ENCODE data around the gene GHR.

The GHR gene

DNA sequence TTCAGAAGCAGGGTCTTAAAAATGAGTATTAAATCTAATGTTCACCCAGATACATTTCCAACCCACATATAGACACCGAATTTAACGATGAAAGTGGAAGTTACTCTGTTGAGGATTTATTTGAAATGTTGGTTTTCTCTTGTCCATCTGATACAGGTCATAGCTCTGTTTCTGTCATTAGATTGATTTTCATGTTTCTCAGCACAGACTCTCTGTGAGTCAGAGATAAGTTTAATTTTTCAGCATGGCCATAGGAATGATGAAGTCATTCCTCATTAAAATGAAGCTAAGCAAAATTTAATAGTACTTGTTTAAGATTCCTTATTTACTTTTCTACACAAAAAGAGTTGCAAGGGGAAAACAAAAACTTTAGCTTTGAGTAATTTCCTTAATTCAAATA lies 38.8 kb downstream of the GHR start:
- DNase-seq (ENCODE audit: low read depth in 2 of 2) = no peak

DNA sequence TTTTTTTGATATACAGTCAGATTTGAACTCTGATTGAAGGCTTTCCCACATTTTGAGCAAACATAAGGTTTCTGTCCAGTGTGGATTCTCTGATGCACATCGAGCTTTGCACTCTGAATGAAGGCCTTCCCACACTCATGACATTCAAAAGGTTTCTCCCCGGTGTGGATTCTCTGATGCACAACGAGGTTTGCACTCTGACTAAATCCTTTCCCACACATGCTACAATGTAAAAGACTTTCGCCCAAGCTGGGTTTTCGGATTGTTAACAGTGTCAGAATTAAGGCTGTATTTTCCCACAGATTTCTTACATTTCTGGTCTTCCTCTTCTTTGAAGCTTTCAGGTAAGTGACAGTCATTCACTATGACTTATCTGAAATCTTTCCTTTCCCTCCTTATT lies 44.3 kb downstream of the GHR start:
- no peak for DNase-seq (ENCODE audit: low read depth in 2 of 2)

DNA sequence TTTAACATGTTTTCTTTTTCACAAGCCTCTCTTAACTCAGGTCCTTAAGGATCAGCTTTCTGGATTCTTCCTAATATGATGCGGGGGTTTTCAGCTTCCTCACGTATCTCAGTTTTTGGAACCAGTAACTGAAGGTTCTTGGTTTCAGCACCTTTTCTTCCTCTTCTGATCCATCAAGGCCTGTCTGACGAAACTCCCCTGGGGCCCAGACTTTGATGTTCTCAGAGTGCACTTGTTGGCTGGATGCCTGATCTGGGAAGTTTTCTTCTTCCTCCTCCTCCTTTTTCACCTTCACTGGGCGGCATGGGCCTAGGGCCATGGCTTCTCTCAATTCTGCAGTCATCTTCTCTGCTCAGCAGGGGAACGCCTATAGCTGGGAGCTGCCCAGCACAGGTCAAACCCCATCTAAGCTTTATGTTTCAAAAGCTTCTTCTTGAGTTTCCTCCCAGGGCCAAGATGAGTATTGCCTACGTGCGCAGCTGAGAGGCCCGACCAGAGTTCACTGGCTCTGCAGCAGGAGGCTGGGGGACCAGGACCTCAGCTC lies 44.8 kb downstream of the GHR start:
- no peak for DNase-seq (ENCODE audit: low read depth in 2 of 2)

DNA sequence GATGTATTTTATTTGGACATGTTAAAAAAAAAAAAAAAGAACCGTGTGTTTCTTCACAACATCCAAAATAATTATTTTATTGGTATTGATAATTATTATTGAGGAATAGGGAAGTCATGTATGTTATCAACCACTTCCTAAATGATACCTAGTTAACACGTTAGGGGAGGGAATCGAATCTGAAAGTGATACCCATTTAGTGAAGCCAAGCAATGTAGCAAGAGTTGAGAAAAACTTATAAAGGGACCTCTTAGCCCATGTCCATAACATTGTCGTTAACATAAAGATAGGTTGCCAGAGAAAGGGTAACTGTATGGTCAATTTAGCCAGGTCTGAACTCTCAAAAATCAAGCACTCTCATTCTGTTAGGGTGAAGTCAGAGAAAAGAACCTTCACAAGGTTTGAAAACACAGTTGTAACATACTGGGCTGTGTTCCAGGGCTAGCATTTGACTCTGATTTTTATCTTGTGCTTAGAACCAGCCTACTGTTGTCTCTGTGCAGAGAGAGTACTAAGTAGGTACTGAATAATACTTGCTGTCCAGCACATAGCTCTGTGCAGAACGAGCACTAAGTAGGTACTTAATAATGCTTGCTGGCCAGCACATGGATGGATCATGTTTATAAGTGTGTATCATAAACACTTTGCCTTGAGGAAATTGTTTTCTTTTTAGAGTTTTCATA lies 60.4 kb downstream of the GHR start:
- DNase-seq (ENCODE audit: low read depth in 2 of 2) = no peak

DNA sequence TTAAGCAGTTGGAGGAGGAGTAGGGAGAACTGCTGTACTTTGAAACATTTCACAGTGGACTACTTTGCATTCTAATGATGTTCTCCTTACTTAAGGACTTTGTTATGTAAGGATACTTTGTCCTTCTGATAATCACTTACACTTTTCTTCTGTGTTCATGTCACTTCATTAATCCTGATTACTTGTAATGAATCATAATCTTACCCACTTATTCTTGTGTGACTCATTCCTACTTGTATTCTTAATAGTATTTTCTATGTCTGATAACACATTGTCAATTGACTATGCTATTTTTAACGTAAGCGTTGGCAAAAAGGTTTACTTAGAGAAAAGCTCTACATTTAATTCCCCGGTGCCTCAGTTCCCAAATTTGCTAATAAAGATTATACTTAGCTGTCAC lies 63.8 kb downstream of the GHR start:
- DNase-seq (ENCODE audit: low read depth in 2 of 2) = no peak

DNA sequence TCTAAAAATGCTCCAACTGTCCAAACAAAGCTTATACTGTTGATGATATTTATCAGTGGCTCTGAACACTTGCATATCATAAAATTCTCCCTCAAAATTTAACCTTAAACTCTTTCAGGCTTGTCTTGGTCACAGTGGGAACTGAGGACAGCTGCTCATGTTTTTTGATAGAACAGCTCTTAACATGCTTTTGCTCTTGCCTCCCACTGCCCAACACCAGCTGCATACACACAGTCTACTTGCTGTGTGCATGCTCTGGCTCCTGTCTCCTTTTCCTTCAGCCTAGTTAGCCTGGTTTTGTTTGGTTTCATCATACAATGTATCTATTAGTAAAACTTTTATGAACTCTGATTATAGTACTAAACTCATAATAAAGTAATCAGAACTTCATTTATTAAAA lies 64.6 kb downstream of the GHR start:
- no peak for DNase-seq (ENCODE audit: low read depth in 2 of 2)

DNA sequence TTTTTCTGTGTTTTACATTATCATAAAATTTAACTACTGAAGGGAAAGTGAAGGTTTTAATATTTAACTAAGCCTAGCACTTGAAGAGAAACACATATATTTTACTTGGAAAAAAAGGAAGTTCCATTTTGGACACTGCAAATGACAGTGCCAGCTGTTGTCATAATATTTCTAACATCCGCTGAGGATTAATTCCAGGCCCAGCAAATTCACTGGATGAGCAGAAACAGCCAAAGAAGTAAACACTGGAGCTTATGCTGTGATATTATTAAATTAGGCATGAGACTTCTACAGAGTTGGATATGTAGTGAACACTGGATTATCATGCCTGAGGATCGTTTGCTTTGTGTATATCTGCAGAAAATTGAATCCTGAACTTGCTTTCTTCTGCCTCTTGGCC lies 67.6 kb downstream of the GHR start:
- no peak for DNase-seq (ENCODE audit: low read depth in 2 of 2)

DNA sequence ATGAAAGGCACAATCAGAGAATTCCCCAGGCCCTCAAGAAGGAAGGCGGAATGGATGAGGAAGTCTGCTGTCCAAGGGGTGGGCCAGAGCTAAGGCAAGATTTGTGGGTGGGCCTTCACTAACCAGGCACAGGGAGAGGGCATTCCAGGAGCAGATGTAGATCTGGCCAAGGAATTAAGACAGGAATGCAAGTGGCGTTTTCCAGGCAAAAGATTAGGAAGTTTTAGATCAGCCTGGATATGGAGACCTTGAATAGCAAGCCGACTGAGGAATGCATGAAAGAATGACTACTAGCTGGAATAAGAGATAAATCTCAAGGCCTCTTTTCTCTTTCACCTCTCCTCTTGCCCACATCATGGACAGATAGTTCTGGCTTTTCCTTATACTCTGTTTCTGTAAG lies 68.5 kb downstream of the GHR start:
- no peak for DNase-seq (ENCODE audit: low read depth in 2 of 2)

DNA sequence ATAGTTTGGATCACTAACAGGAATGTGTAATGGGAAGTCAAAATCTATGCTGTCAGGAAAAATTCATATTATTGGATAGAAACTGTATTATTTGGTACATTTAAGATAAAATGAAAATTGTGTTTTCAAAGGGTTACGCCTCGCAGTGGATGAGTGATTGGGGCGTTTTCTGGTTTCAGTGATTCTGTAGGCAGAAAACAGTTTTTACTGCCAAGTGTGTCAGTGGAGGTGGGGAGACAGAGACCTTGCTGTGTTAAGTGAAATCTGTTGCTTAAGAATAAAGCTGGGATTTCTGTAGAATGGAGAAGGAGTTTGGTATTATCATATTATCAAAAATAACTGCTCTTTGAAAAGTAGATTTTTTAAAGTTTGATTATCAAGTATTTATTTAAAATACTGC lies 69.7 kb downstream of the GHR start:
- DNase-seq (ENCODE audit: low read depth in 2 of 2) = no peak

DNA sequence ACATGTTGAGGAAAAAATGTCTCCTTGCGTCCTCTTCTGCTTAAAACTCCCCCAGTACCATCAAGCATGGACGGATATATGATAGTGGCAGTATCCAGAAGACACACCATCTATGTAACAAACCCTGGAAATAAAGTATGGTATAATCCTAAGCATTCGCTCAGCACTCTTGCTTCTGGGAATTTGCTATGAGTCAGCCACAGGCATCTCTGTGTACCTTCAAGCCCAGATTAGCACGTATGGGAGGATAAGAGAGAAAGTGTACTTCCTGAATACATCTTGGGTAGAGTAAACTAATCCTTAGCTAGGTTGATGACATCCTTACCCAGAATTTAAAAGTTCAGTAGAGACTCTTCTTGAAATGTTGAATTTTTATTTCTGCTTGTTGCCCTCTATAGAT lies 71.2 kb downstream of the GHR start:
- no peak for DNase-seq (ENCODE audit: low read depth in 2 of 2)

DNA sequence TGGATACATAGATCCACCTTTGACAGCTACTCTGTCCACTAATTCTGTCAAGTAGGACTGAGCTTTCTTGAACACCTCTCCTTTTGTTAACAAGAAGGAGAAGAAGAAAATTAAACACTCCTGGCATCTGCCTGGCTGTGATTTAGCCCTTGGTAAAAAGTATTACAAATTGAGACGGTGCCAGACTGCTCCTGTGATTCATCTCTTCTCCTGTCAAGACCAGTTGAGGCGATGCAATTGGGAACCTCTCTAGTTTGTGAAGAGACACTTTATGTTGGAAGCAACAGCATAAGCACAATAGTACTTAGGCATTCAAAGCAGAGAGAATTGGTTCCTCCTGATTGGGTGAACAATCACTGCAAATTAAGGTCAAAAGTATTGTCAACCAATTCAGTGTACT lies 72.7 kb downstream of the GHR start:
- no peak for DNase-seq (ENCODE audit: low read depth in 2 of 2)

DNA sequence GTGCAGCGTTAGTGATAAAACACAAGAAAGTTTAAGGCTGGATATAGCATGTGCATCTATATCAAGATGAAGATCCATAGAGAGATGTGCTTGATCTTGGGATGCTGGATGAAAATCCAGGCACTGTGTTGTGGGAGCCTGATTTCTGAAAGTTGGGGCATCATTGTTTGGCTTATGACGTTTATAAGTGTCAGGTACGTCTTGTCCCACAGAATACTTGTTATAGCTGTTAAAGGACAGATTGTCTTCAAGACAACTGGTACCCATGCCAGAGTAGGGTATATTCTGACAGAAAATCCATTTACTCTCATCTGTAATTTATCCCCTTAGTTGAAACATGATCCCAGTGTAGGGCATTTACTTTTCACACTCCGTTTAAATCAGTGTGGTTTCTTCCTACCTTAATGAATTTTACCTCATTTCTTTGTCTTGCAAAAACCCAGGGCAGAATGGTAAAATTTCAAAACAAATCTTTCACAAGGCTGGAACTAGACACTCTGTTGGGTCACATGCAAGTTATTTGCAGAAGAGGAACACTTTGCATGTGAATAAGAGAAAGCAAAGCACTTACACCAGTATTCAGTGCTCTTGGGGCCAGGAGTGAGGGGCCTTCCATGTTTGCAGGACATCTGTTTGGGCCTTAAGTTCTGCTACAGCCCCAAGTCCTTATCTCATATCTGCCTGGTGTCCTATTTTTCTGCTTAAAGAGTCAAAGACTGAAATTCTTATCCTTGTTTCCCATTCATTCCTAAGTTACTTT lies 73.3 kb downstream of the GHR start:
- no peak for DNase-seq (ENCODE audit: low read depth in 2 of 2)

DNA sequence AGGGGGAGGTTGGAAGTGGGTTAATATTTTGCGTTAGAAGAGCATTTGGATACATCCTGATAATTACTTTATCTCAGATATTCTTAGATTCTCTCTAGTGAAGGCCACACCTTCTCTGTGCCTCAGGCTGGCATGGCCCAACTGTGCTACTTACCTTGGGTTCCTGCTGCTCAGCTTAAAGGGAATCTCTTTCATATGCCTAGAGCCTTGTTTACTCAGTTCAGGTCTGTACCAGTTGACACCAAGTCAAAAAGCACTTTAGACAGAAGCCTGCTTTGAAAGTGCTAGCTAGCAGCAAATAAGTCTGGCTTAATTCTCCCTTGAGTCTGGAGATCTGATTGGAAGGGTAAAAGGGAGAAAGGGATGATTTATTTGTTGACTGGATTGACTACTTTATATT lies 74.8 kb downstream of the GHR start:
- no peak for DNase-seq (ENCODE audit: low read depth in 2 of 2)

DNA sequence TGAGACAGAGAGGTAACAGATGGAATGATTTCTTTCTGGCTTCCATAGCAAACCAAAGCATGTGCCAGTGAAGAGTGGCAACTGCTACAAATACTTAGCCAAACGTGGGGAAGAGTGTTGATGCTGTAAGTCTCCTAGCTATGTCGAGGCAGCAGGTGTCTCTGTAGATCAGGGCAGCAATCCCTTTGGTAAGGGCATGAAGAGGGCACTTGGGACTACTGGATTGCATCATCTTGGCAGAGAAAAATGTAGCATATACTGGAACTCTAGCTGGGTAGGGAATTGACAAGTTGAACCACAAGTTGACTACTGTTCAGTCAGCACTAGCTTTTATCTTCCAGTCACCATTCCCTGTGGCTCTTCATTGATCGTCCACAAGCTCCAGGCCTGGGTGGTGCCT lies 75.8 kb downstream of the GHR start:
- no peak for DNase-seq (ENCODE audit: low read depth in 2 of 2)

DNA sequence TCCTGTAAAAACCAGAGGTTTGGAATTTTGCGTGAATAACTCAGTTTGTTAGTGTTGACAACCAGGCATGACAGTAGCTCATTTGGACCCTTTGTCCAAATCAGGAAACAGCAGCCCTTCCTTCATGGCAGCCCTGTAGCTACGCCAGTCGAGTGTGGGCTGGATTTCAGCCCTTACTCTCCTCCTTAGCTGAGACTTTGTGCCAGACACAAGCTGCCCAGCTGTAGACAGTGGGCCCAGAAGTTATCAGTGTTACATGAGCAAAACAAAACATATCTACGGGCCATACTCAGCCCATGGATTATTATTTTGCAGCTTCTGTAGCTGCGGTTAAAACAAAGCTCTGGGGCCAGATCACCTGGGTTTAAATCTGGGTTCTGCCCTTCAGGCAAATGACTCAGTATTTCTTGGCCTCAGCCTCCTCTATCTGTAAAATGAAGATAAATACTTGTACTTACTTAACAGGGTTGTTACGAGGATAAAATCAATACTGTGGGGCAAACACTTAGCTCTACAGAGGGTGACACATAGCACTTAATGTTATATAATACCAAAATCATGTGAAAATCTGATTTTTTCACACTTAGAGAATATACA lies 76.9 kb downstream of the GHR start:
- no peak for DNase-seq (ENCODE audit: low read depth in 2 of 2)

DNA sequence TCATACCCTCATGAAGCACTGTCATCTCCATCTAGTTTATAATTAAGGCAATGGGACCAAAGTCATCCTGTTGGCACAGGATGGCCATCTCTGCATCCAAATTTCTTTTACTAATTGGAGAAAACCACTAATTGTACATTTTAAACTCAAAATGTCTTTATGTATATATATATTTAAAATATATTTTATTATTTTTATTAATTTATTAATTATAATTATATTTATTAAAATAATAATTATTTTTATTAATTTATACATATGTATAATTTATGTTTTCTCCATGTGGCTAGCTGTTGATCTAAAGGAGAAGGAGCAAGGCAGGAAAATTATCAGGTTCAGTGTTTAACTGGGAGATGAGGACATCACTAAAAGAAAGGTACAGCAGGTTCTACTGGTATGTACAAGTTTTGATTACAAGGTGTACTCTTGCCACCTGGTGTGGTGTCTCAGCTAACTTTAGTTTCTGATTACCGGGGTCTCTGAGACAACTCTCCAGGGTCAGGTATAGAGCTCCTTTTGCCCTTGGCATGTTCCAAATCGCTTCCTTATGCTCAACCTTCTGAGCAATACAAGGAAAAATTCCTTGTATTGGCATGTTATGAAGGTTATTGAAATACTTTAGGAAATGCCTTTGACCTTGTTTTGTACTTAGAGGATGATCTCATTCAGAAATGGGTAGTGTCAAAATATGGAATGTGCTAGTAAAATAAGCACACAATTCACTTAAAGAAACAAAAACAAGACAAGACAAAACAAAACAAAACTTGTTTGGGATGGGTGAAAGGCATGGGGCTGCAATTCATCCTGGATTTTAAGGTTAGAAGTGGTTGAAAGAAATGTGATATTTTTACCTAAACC lies 79.6 kb downstream of the GHR start:
- no peak for DNase-seq (ENCODE audit: low read depth in 2 of 2)

DNA sequence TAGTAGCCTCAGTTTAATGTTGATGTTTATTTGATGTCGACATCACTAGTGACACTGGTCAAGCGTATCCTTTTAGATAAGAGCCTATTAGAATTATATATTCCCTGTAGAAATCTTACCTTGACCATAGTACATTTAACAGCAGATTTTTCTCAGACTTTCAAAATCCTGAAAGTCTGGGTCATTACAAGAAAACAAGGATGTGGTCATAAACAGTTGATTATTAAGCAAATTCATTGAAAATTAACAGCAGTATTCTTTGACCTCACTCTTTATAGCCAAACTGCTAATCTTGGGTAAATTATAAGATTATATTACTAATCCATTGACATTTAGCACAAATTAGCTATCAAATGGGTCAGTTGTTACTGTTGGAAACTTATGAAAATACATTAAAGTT lies 83.4 kb downstream of the GHR start:
- no peak for DNase-seq (ENCODE audit: low read depth in 2 of 2)

DNA sequence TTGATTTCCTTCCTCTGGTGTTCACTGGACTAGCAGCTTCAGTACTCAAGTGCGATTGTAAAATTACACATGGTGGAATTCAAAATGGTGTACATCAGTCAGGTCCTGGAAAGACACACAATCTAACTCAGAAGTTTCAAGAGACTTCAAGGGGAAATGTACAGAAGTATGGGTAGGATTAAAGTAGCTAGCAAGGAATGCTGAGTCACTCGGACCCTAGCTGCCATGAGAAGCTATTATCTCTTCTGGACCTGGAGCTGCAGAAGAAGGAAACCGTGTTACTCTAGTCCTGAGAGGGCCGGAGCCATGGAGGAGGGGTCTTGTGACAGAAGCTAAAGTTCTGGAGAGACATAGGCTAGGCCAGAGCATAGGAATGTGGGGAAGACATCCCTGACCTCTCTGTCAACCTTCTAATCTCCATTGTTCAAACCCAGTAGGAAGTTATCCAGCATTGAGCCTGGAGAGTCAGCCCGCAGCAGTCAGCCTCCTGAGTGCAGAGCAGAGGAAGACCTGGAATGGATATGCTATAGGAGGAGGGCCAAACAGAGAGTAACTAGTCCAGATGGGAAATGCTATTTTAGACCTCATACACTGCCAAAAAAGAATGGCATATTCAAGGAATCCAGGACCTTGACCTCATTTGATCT lies 84.3 kb downstream of the GHR start:
- no peak for DNase-seq (ENCODE audit: low read depth in 2 of 2)

DNA sequence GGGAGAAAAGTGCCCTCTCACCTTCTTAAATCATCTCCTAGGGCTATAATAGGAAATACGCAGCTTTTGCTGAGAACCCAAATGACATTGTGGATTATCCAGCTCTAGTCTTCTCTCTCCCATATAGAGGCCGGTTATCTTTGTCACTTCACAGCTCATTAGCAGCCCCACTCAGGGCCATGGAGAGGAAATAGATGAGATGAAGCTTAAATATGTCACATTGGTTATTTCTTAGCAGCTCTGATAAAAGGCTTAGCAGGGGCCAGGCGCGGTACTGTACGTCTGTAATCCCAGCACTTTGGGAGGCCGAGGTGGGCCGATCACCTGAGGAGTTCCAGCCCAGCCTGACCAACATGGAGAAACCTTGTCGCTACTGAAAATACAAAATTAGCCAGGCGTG lies 90.0 kb downstream of the GHR start:
- no peak for DNase-seq (ENCODE audit: low read depth in 2 of 2)

DNA sequence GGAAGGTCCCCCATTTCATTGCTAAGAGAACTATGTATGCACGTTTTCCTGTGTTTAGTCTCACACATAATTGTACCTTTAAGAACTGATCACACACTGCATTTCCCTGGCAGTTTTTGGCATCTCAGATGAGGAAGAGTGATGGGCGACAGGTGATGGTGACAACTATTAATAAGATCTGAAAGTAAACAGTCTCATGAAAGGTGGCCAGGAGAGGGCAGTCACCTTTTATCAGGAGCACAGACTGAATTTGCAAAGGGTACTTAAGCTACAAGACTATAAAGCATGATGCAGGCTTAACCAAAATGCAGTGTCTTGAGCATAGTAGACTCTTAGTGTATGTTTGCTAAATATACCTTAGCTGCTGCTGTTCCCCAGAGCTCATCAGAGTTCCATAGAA lies 91.5 kb downstream of the GHR start:
- DNase-seq (ENCODE audit: low read depth in 2 of 2) = no peak

DNA sequence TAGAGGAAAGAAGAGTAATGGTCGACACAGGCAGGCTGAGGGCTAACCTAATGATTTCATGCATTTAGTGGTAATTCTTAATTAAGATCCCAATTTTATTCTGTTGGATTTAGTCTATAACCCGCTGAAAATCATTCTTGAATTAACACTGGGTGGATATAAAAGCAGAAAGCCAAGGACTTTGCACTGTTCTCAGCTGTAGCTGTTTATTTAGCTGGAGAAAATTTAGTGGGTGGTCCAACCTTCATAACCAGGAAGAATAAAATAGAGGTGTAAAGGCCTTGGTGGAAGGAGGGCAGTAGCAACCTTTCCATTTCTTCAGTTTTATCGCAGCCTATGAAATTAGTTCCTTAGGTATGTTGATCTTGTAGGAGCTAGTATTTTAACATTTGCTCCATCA lies 92.3 kb downstream of the GHR start:
- no peak for DNase-seq (ENCODE audit: low read depth in 2 of 2)

Measured in stimulated activated CD4-positive, alpha-beta T cell treated with anti-CD3 and anti-CD28 coated beads, Interleukin-4, amount 100 ng/mL, for 48 hours (primary cell).